NCI-H524 (cell line): ENCODE results near the gene ASCC1.
"Not testable (repeated sequence)": the region's sequence is repeated elsewhere in the genome, so short reads cannot be mapped to it uniquely, and the experiment has no call there.

Source experiments
- DNase-seq, 2 experiments: peaks; one replicate each; lab custom pipeline; 2025; lab: John Stamatoyannopoulos, UW

Gene ASCC1

GRCh38 chr10:72221278-72221677, 5.2 kb upstream of the ASCC1 start:
- no peak for DNase-seq

GRCh38 chr10:72220637-72221036, 4.6 kb upstream of the ASCC1 start:
- DNase-seq = no peak

GRCh38 chr10:72219235-72219814, 3.2 kb upstream of the ASCC1 start:
- DNase-seq = no peak

GRCh38 chr10:72218726-72219125, 2.6 kb upstream of the ASCC1 start:
- no peak for DNase-seq

- DNase-seq = no peak
Measured at GRCh38 chr10:72218325-72218724, 2.2 kb upstream of the ASCC1 start.

- DNase-seq = not testable (repeated sequence)
Measured at GRCh38 chr10:72211832-72212231, 4.2 kb downstream of the ASCC1 start.

GRCh38 chr10:72211381-72211780, 4.7 kb downstream of the ASCC1 start:
- not testable (repeated sequence) for DNase-seq

GRCh38 chr10:72208526-72208925, 7.5 kb downstream of the ASCC1 start:
- DNase-seq = not testable (repeated sequence)

- DNase-seq = no peak
Measured at GRCh38 chr10:72206511-72207229, 9.4 kb downstream of the ASCC1 start.

GRCh38 chr10:72204724-72205123, 11.4 kb downstream of the ASCC1 start:
- no peak for DNase-seq

- DNase-seq = no peak
Measured at GRCh38 chr10:72204296-72204695, 11.8 kb downstream of the ASCC1 start.

GRCh38 chr10:72201293-72201692, 14.8 kb downstream of the ASCC1 start:
- no peak for DNase-seq

GRCh38 chr10:72200883-72201282, 15.2 kb downstream of the ASCC1 start:
- DNase-seq = no peak

GRCh38 chr10:72194949-72195348, 21.1 kb downstream of the ASCC1 start:
- DNase-seq = no peak

- DNase-seq = no peak
Measured at GRCh38 chr10:72186982-72187330, 29.1 kb downstream of the ASCC1 start.

GRCh38 chr10:72186258-72186981, 29.7 kb downstream of the ASCC1 start:
- DNase-seq = no peak

GRCh38 chr10:72184156-72184555, 31.9 kb downstream of the ASCC1 start:
- no peak for DNase-seq

- DNase-seq = no peak
Measured at GRCh38 chr10:72177454-72177853, 38.6 kb downstream of the ASCC1 start.

- DNase-seq = no peak
Measured at GRCh38 chr10:72176701-72177100, 39.4 kb downstream of the ASCC1 start.

GRCh38 chr10:72175149-72175548, 40.9 kb downstream of the ASCC1 start:
- no peak for DNase-seq

- no peak for DNase-seq
Measured at GRCh38 chr10:72174297-72174662, 41.8 kb downstream of the ASCC1 start.

GRCh38 chr10:72173619-72174296, 42.3 kb downstream of the ASCC1 start:
- no peak for DNase-seq

GRCh38 chr10:72173262-72173618, 42.8 kb downstream of the ASCC1 start:
- DNase-seq = no peak
